CD14-positive monocyte (primary cell): Measurements from ENCODE around the gene NOP10. TPM values are rescaled to one million over a fixed set of nuclear protein-coding genes. Genes with fewer than 3 reads are reported as not detected.
A peak's percentile ranks its signal among the peaks of the same experiment; 100 is the strongest.

Experiments used
- DNase-seq, 3 donors: peaks; one replicate each; pipeline ENCODE4 v3.0.0-alpha.2; 2011 to 2022
- H2AFZ ChIP-seq: 2 replicates; pipeline ENCODE4 v1.6.0; 2012; ENCODE audit warnings: mild to moderate bottlenecking, low read depth, low read length, inconsistent platforms; ENCODE audit not compliant: insufficient read depth, poor library complexity, severe bottlenecking
- H3K27ac ChIP-seq, 2 donors: 1 replicate in 1 of 2; 2 replicates in 1 of 2; pipeline ENCODE4 v1.5.1; 2012 to 2013; ENCODE audit warnings: low read length in 2 of 2, control low read depth in 1 of 2, inconsistent platforms in 1 of 2, low read depth in 1 of 2, mild to moderate bottlenecking in 1 of 2
- H3K27me3 ChIP-seq, 2 donors: one replicate each; pipeline versions ENCODE4 v1.6.0 to v1.6.1; 2011 to 2013; ENCODE audit warnings: low read length in 2 of 2; ENCODE audit not compliant: control insufficient read depth in 2 of 2, insufficient read depth in 2 of 2
- H3K36me3 ChIP-seq, 2 donors: replicated peaks in 1 of 2; 1 replicate in 1 of 2; 2 replicates in 1 of 2; pipeline versions ENCODE4 v1.5.1 to v1.6.1; 2012 to 2013; ENCODE audit warnings: low read length in 2 of 2, control low read depth in 1 of 2, inconsistent platforms in 1 of 2, mild to moderate bottlenecking in 1 of 2; ENCODE audit not compliant: insufficient read depth in 2 of 2, control insufficient read depth in 1 of 2
- H3K4me1 ChIP-seq, 2 donors: 1 replicate in 1 of 2; 2 replicates in 1 of 2; pipeline versions ENCODE4 v1.5.1 to v1.6.1; 2012 to 2013; ENCODE audit warnings: low read length in 2 of 2, control low read depth in 1 of 2, inconsistent platforms in 1 of 2, mild to moderate bottlenecking in 1 of 2, moderate library complexity in 1 of 2; ENCODE audit not compliant: insufficient read depth in 2 of 2, control insufficient read depth in 1 of 2
- H3K4me2 ChIP-seq: replicated peaks from 2 replicates; pipeline ENCODE3; 2012; ENCODE audit warnings: low read length, moderate library complexity, mild to moderate bottlenecking; ENCODE audit not compliant: poor library complexity, severe bottlenecking; ENCODE audit errors: extremely low read depth
- H3K4me3 ChIP-seq, 3 experiments: fragments of 200-600 bp in 1 of 3; sonication (generic) in 1 of 3; replicated peaks in 1 of 3; 1 replicate in 2 of 3; 2 replicates in 1 of 3; pipeline ENCODE4 v1.5.1; 2011 to 2013; ENCODE audit warnings: low read length in 3 of 3, mild to moderate bottlenecking in 3 of 3, control low read depth in 2 of 3, low read depth in 2 of 3, inconsistent platforms in 1 of 3, moderate library complexity in 1 of 3
- H3K79me2 ChIP-seq: 2 replicates; pipeline ENCODE4 v1.6.0; 2012; ENCODE audit warnings: mild to moderate bottlenecking, control low read depth, inconsistent platforms, low read length, moderate library complexity; ENCODE audit not compliant: insufficient read depth
- H3K9ac ChIP-seq: 2 replicates; pipeline ENCODE4 v1.6.0; 2017; ENCODE audit warnings: low read length, mild to moderate bottlenecking; ENCODE audit not compliant: insufficient read depth, poor library complexity, severe bottlenecking
- H3K9me3 ChIP-seq, 2 donors: replicated peaks in 1 of 2; 1 replicate in 1 of 2; 2 replicates in 1 of 2; pipeline versions ENCODE4 v1.5.1 to v1.6.1; 2012 to 2013; ENCODE audit warnings: low read length in 2 of 2, control low read depth in 1 of 2; ENCODE audit not compliant: control insufficient read depth in 1 of 2, insufficient read depth in 1 of 2
- H4K20me1 ChIP-seq: 2 replicates; pipeline ENCODE4 v1.6.0; 2012; ENCODE audit warnings: mild to moderate bottlenecking, low read length, control low read depth, moderate library complexity; ENCODE audit not compliant: insufficient read depth
- H3K27ac Mint-ChIP-seq, 7 donors: one replicate each; pipeline ENCODE4 v1.8.0; 2020; ENCODE audit warnings: mild to moderate bottlenecking in 7 of 7, mixed read lengths in 7 of 7, moderate library complexity in 6 of 7, inconsistent platforms in 2 of 7
- H3K27me3 Mint-ChIP-seq, 3 donors: one replicate each; pipeline ENCODE4 v1.8.0; 2021 to 2022; ENCODE audit warnings: low read depth in 3 of 3, mild to moderate bottlenecking in 3 of 3, mixed read lengths in 3 of 3, moderate library complexity in 3 of 3, inconsistent platforms in 1 of 3
- H3K36me3 Mint-ChIP-seq, 2 donors: one replicate each; pipeline ENCODE4 v1.8.0; 2020; ENCODE audit warnings: mixed read lengths in 2 of 2, inconsistent platforms in 1 of 2, mild to moderate bottlenecking in 1 of 2
- H3K4me1 Mint-ChIP-seq: one replicate; pipeline ENCODE4 v1.8.0; 2020; ENCODE audit warnings: mild to moderate bottlenecking, mixed read lengths
- H3K4me3 Mint-ChIP-seq, 2 donors: one replicate each; pipeline ENCODE4 v1.8.0; 2020; ENCODE audit warnings: mild to moderate bottlenecking in 2 of 2, mixed read lengths in 2 of 2, moderate library complexity in 1 of 2
- H3K9me3 Mint-ChIP-seq, 7 donors: one replicate each; pipeline ENCODE4 v1.8.0; 2020 to 2022; ENCODE audit warnings: mixed read lengths in 7 of 7, mild to moderate bottlenecking in 6 of 7, moderate library complexity in 6 of 7, inconsistent platforms in 2 of 7
- WGBS: methylation state at CpG from one replicate; pipeline ENCODE4 v1.1.5; 2013; ENCODE audit warnings: missing lambda C conversion rate; ENCODE audit not compliant: insufficient coverage; 5-methylcytosine and 5-hydroxymethylcytosine counted together
- intact Hi-C, 2 donors: fragments of 100-400 bp; cut with micrococcal nuclease; formaldehyde crosslinking; loops; one replicate each; pipeline versions ENCODE4 v1.15.0 to v1.15.1; 2023
- polyA plus RNA-seq, 3 donors: library from polyadenylated mRNA; depleted of rRNA in 1 of 3; unstranded in 2 of 3; stranded (reverse) in 1 of 3; fragments of 300-500 nt in 2 of 3; fragments of >200 nt in 1 of 3; fragmentation: Illumina TruSeq in 2 of 3; gene quantifications; 1 replicate in 2 of 3; 2 replicates in 1 of 3; pipeline ENCODE4 v1.2.3, GENCODE V29; 2012 to 2021
- TF ChIP-seq, protein P1 (sequence below): fragments of 200-600 bp; IDR thresholded peaks from one replicate; pipeline ENCODE4 v1.8.0; 2022; ENCODE audit warnings: antibody characterized with exemption, mild to moderate bottlenecking

The NOP10 gene
- polyA plus RNA-seq, 3 donors, result 260 to 677 (median 586) TPM

DNA sequence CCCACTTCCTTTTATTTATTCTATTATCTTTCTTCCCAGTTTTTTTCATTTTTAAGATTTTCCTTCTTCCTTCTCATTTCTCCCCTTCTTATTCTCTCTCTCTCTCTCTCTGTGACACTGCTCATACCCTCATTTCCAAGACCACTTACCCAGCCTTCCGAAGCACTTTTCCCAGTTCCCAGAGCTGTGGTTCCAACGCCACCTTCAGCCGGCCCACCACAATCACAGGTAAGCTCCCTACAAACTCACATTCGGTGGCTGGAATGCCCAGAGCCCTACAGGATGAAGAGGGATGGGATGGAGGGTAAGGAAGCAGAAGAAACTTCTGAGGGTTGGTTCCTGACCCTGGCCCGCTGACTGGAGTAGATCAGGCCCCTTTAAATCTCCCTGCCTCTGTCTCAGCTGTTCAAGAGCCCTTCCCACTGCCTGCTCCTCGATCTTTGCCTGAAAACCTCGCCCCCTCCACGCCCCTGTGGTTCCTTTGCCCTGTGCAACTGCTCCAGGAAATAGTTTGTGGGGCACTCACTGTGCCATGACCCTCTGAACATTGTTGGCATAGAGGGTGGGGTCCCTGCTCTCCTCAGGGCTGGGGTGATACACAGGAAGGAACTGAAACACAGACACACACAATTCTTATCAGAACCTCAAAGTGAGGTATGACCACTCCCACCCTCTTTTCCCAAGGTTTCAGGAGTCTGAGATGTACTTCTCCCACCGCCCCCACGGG is 19.3 kb upstream of the NOP10 start:
- H3K9me3 ChIP-seq, result no peaks in the 10 kb centered on the region
- H3K36me3 ChIP-seq, result peaks cover 13 to 56% of the 10 kb centered on the region in 2 donors
- DNase-seq, result no peak
- no peaks in the 10 kb centered on the region for H3K27me3 ChIP-seq
- H3K4me3 Mint-ChIP-seq, result no peak overlapping the region
- no peak overlapping the region for H3K9ac ChIP-seq
- H4K20me1 ChIP-seq, result no peaks in the 10 kb centered on the region
- peaks cover 11 to 13% of the 10 kb centered on the region in 2 donors for H3K4me1 ChIP-seq
- intact Hi-C loops, result loop anchor here (10.0 kb wide), 3 partner anchors 77 to 223 kb away; partner anchors contain the start of gene GOLGA8B (in 1 of the 2)
- peaks cover 3% of the 10 kb centered on the region for H3K79me2 ChIP-seq
- peaks cover 0 to 2% (median 0%) of the 10 kb centered on the region in 7 donors for H3K9me3 Mint-ChIP-seq
- TF ChIP-seq, protein P1, sequence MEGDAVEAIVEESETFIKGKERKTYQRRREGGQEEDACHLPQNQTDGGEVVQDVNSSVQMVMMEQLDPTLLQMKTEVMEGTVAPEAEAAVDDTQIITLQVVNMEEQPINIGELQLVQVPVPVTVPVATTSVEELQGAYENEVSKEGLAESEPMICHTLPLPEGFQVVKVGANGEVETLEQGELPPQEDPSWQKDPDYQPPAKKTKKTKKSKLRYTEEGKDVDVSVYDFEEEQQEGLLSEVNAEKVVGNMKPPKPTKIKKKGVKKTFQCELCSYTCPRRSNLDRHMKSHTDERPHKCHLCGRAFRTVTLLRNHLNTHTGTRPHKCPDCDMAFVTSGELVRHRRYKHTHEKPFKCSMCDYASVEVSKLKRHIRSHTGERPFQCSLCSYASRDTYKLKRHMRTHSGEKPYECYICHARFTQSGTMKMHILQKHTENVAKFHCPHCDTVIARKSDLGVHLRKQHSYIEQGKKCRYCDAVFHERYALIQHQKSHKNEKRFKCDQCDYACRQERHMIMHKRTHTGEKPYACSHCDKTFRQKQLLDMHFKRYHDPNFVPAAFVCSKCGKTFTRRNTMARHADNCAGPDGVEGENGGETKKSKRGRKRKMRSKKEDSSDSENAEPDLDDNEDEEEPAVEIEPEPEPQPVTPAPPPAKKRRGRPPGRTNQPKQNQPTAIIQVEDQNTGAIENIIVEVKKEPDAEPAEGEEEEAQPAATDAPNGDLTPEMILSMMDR, result no peak
- H3K27ac ChIP-seq, result no peak overlapping the region
- WGBS, result 90% methylated on average over 2 of the region's 10 CpGs
- H3K4me3 ChIP-seq, result no peak overlapping the region
- no peak overlapping the region for H2AFZ ChIP-seq
- H3K36me3 Mint-ChIP-seq, result peaks cover 26 to 42% of the 10 kb centered on the region in 2 donors
- no peak overlapping the region for H3K4me2 ChIP-seq
- H3K27me3 Mint-ChIP-seq, result peaks cover 0 to 4% (median 2%) of the 10 kb centered on the region in 3 donors
- H3K27ac Mint-ChIP-seq, result peak overlapping the region in 3 of 7 donors; percentile 3 to 58 (median 21)
- peaks cover 18% of the 10 kb centered on the region for H3K4me1 Mint-ChIP-seq

DNA sequence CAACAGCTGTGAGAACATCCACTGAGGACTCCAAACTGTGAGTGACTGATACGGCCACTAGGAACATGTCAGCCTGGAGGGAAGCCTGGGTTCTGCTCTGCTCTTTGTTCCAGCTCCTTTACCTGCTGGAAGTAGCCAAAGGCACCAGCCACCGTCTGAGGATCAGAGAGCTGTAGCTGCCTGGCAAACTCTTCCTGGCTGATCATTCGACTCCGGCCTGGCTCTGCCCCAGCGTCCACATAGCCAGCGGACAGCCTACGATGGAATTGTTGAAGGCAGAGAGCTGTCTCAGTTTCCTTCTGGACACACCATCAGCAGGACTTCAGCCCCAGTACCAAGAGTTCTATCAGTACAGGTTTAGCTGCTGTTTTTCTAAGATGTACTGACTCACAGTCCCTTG is 18.3 kb upstream of the NOP10 start:
- Histone ChIP-seq H3K27me3 (no peaks in the 10 kb centered on the region), H2AFZ (no peak overlapping the region), H3K4me2 (no peak overlapping the region), H3K79me2 (peaks cover 3% of the 10 kb centered on the region), H3K4me3 (no peak overlapping the region), H3K9ac (no peak overlapping the region), H3K4me1 (peaks cover 11% of the 10 kb centered on the region in 2 donors), H3K9me3 (no peaks in the 10 kb centered on the region), H3K36me3 (peaks cover 13 to 61% of the 10 kb centered on the region in 2 donors), H4K20me1 (no peaks in the 10 kb centered on the region), H3K27ac (no peak overlapping the region)
- H3K4me1 Mint-ChIP-seq, result peaks cover 14% of the 10 kb centered on the region
- no peak for DNase-seq
- intact Hi-C loops, result loop anchor here (10.0 kb wide), 3 partner anchors 76 to 224 kb away; partner anchors contain the start of gene GOLGA8B (in 1 of the 2)
- WGBS, result 88% methylated on average over 7 of the region's 7 CpGs
- peaks cover 26 to 42% of the 10 kb centered on the region in 2 donors for H3K36me3 Mint-ChIP-seq
- peaks cover 0 to 4% (median 2%) of the 10 kb centered on the region in 3 donors for H3K27me3 Mint-ChIP-seq
- no peak overlapping the region for H3K4me3 Mint-ChIP-seq
- no peaks in the 10 kb centered on the region for H3K9me3 Mint-ChIP-seq
- TF ChIP-seq, protein P1, result no peak
- H3K27ac Mint-ChIP-seq, result no peak overlapping the region
